HepG2 (cell line): Measurements from ENCODE around the gene HCRT. TPM values are rescaled to one million over a fixed set of nuclear protein-coding genes. Genes with fewer than 3 reads are reported as not detected.

Experiments used
- EED ChIP-seq: sonication (generic); formaldehyde crosslinking; IDR thresholded peaks from 2 replicates; pipeline ENCODE4 v1.5.0; 2020; ENCODE audit warnings: mild to moderate bottlenecking, missing genetic modification reagents
- EHMT2 ChIP-seq: fragments of 200-600 bp; sonication (generic); IDR thresholded peaks from 2 replicates; pipeline ENCODE4 v1.7.0; 2017; ENCODE audit warnings: antibody characterized with exemption, low read depth, low read length, borderline replicate concordance
- ELF4 ChIP-seq: sonication (generic); formaldehyde crosslinking; IDR thresholded peaks from 2 replicates; pipeline ENCODE4 v1.5.0; 2020; ENCODE audit warnings: missing genetic modification reagents, mild to moderate bottlenecking, moderate library complexity, borderline replicate concordance
- MAFK ChIP-seq, 2 experiments: IDR thresholded peaks in 1 of 2; conservative IDR thresholded peaks in 1 of 2; 2 replicates each; pipeline ENCODE4 v1.6.1; 2011; ENCODE audit warnings: improper control_type of control experiment in 2 of 2, low read length in 2 of 2
- MEIS1 ChIP-seq: sonication (generic); formaldehyde crosslinking; IDR thresholded peaks from 2 replicates; pipeline ENCODE4 v1.9.0; 2021; ENCODE audit warnings: mild to moderate bottlenecking, missing genetic modification reagents, moderate library complexity, borderline replicate concordance
- ZNF160 ChIP-seq: sonication (generic); formaldehyde crosslinking; IDR thresholded peaks from 2 replicates; pipeline ENCODE4 v1.8.0; 2022; ENCODE audit warnings: mild to moderate bottlenecking, inconsistent platforms, missing genetic modification reagents
- ZNF432 ChIP-seq: sonication (generic); formaldehyde crosslinking; IDR thresholded peaks from 2 replicates; pipeline ENCODE4 v1.5.0; 2020; ENCODE audit warnings: missing genetic modification reagents, mild to moderate bottlenecking, borderline replicate concordance
- ZSCAN25 ChIP-seq: sonication (generic); formaldehyde crosslinking; IDR thresholded peaks from 2 replicates; pipeline ENCODE4 v1.8.0; 2022; ENCODE audit warnings: mild to moderate bottlenecking, missing genetic modification reagents
- polyA plus RNA-seq, 8 experiments: library from polyadenylated mRNA; depleted of rRNA in 3 of 8; stranded (reverse) in 7 of 8; unstranded in 1 of 8; fragments of >200 nt; fragmentation: Illumina TruSeq in 4 of 8; extraction: Trizol in 4 of 8; gene quantifications; 2 replicates each; pipeline versions ENCODE4 v1.2.1 to v1.2.3, GENCODE V29; 2011 to 2016; ENCODE audit warnings: low read depth in 4 of 8, missing spikeins in 1 of 8, mixed read lengths in 1 of 8; ENCODE audit not compliant: insufficient read depth in 1 of 8
- total RNA-seq, 5 experiments: library from RNA; depleted of rRNA; stranded (reverse); fragments of >200 nt; fragmentation: Illumina TruSeq; extraction: Trizol; gene quantifications; 2 replicates each; pipeline ENCODE4 v1.2.3, GENCODE V29; 2016; ENCODE audit warnings: low read depth in 1 of 5
- TF ChIP-seq, protein P1 (sequence below): sonication (generic); formaldehyde crosslinking; IDR thresholded peaks from 2 replicates; pipeline ENCODE4 v1.4.0; 2020; ENCODE audit warnings: missing genetic modification reagents
- TF ChIP-seq, protein P2 (sequence below): sonication (generic); formaldehyde crosslinking; IDR thresholded peaks from 2 replicates; pipeline ENCODE4 v1.4.0; 2020; ENCODE audit warnings: mild to moderate bottlenecking, missing genetic modification reagents
- TF ChIP-seq, protein P3 (sequence below): sonication (generic); formaldehyde crosslinking; IDR thresholded peaks from 2 replicates; pipeline ENCODE4 v1.8.1; 2023; ENCODE audit warnings: mild to moderate bottlenecking, moderate library complexity, missing genetic modification reagents
- TF ChIP-seq, protein P4 (sequence below): sonication (generic); formaldehyde crosslinking; IDR thresholded peaks from 2 replicates; pipeline ENCODE4 v1.4.0; 2020; ENCODE audit warnings: missing genetic modification reagents
- TF ChIP-seq, protein P5 (sequence below): sonication (generic); formaldehyde crosslinking; IDR thresholded peaks from 2 replicates; pipeline ENCODE4 v1.4.0; 2020; ENCODE audit warnings: missing genetic modification reagents

HCRT gene
- total and polyA plus RNA-seq, 2 of the 13 experiments (the other 11 are each of a cell fraction or from before 2014, with no cell fraction given), result not detected

DNA sequence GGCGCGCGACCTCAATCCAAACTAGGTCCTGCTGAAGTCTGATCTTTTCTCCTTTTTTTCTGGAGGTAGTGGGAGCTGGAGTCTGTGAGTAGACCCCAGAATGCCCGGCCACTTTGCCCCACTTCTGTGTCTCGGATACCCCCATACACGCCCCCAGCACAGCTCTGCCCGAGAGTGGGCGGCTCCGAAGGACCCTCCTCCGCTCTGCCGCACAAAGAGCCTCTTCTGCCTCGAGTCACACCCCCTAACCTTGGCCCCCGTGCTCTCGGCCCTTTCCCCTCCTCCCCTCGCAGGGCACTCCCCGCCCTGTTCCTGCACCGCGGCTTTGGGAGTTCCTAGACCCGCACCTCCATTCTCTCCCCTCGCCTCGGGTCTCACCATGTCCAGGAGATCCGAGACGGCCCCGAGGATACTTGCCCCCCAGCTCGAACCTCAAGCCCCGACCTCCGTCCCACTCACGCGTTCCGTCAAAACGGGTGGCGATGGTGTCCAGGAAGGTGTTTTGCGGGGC lies 4.8 kb downstream of the HCRT start (continued):
- TF ChIP-seq, protein P1, sequence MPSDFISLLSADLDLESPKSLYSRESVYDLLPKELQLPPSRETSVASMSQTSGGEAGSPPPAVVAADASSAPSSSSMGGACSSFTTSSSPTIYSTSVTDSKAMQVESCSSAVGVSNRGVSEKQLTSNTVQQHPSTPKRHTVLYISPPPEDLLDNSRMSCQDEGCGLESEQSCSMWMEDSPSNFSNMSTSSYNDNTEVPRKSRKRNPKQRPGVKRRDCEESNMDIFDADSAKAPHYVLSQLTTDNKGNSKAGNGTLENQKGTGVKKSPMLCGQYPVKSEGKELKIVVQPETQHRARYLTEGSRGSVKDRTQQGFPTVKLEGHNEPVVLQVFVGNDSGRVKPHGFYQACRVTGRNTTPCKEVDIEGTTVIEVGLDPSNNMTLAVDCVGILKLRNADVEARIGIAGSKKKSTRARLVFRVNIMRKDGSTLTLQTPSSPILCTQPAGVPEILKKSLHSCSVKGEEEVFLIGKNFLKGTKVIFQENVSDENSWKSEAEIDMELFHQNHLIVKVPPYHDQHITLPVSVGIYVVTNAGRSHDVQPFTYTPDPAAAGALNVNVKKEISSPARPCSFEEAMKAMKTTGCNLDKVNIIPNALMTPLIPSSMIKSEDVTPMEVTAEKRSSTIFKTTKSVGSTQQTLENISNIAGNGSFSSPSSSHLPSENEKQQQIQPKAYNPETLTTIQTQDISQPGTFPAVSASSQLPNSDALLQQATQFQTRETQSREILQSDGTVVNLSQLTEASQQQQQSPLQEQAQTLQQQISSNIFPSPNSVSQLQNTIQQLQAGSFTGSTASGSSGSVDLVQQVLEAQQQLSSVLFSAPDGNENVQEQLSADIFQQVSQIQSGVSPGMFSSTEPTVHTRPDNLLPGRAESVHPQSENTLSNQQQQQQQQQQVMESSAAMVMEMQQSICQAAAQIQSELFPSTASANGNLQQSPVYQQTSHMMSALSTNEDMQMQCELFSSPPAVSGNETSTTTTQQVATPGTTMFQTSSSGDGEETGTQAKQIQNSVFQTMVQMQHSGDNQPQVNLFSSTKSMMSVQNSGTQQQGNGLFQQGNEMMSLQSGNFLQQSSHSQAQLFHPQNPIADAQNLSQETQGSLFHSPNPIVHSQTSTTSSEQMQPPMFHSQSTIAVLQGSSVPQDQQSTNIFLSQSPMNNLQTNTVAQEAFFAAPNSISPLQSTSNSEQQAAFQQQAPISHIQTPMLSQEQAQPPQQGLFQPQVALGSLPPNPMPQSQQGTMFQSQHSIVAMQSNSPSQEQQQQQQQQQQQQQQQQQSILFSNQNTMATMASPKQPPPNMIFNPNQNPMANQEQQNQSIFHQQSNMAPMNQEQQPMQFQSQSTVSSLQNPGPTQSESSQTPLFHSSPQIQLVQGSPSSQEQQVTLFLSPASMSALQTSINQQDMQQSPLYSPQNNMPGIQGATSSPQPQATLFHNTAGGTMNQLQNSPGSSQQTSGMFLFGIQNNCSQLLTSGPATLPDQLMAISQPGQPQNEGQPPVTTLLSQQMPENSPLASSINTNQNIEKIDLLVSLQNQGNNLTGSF (CRISPR knock-in tag), result 0 out of 2 replicates have a peak, but pooled peaks have one; percentile 1
- TF ChIP-seq, protein P2, sequence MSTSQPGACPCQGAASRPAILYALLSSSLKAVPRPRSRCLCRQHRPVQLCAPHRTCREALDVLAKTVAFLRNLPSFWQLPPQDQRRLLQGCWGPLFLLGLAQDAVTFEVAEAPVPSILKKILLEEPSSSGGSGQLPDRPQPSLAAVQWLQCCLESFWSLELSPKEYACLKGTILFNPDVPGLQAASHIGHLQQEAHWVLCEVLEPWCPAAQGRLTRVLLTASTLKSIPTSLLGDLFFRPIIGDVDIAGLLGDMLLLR, result peak; percentile 17; the same call in 1 of the 2 replicates
- TF ChIP-seq, protein P3, sequence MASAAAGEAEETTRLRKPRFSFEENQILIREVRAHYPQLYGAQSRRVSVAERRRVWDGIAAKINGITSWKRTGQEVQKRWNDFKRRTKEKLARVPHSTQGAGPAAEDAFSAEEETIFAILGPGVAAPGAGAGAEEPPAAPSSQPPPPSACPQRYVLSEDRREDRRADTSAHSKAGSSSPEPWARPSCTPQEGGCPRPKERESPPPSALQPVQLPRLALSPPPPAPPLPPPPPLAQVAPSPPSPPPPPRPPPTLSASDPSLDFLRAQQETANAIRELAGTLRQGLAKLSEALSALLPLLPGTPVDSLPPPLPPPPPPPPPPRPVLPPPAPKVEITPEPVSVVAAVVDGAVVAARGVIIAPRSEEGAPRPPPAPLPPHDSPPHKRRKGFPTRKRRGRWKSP (CRISPR knock-in tag), result peak; percentile 7; the same call in 1 of the 2 replicates
- TF ChIP-seq ELF4 (CRISPR knock-in tag) (0 out of 2 replicates have a peak, but pooled peaks have one; percentile 16), ZNF432 (0 out of 2 replicates have a peak, but pooled peaks have one; percentile 38), MEIS1 (CRISPR knock-in tag) (0 out of 2 replicates have a peak, but pooled peaks have one; percentile 6), EED (CRISPR knock-in tag) (peak; percentile 3; the same call in 1 of the 2 replicates), EHMT2 (peak; percentile 59), ZNF160 (CRISPR knock-in tag) (0 out of 2 replicates have a peak, but pooled peaks have one; percentile 12), MAFK (conservative IDR thresholded peaks at IDR 0.05 in 1 of 2, IDR thresholded peaks at IDR 0.05 in 1 of 2; ENCODE audit: low read length in 2 of 2) (no peak), ZSCAN25 (0 out of 2 replicates have a peak, but pooled peaks have one; percentile 1)
- TF ChIP-seq, protein P4, sequence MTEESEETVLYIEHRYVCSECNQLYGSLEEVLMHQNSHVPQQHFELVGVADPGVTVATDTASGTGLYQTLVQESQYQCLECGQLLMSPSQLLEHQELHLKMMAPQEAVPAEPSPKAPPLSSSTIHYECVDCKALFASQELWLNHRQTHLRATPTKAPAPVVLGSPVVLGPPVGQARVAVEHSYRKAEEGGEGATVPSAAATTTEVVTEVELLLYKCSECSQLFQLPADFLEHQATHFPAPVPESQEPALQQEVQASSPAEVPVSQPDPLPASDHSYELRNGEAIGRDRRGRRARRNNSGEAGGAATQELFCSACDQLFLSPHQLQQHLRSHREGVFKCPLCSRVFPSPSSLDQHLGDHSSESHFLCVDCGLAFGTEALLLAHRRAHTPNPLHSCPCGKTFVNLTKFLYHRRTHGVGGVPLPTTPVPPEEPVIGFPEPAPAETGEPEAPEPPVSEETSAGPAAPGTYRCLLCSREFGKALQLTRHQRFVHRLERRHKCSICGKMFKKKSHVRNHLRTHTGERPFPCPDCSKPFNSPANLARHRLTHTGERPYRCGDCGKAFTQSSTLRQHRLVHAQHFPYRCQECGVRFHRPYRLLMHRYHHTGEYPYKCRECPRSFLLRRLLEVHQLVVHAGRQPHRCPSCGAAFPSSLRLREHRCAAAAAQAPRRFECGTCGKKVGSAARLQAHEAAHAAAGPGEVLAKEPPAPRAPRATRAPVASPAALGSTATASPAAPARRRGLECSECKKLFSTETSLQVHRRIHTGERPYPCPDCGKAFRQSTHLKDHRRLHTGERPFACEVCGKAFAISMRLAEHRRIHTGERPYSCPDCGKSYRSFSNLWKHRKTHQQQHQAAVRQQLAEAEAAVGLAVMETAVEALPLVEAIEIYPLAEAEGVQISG (CRISPR knock-in tag), result no peak
- TF ChIP-seq, protein P5, sequence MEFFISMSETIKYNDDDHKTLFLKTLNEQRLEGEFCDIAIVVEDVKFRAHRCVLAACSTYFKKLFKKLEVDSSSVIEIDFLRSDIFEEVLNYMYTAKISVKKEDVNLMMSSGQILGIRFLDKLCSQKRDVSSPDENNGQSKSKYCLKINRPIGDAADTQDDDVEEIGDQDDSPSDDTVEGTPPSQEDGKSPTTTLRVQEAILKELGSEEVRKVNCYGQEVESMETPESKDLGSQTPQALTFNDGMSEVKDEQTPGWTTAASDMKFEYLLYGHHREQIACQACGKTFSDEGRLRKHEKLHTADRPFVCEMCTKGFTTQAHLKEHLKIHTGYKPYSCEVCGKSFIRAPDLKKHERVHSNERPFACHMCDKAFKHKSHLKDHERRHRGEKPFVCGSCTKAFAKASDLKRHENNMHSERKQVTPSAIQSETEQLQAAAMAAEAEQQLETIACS (CRISPR knock-in tag), result peak; percentile 2; the same call in 1 of the 2 replicates
